ENCODE results near the gene TBC1D25. TPM values are rescaled to one million over a fixed set of nuclear protein-coding genes. Genes with fewer than 3 reads are reported as not detected.
A peak's percentile ranks its signal among the peaks of the same experiment; 100 is the strongest.

The TBC1D25 gene
- total RNA-seq, 2 experiments from 2014 or later: 26.7 to 30.5 TPM

GRCh38 chrX:48538641-48539344 lies 721 bp upstream of the TBC1D25 start:
- Histone ChIP-seq H3K27me3 (ENCODE audit: control insufficient read depth in 1 of 2, insufficient read depth in 2 of 2, low read length in 2 of 2) (no peaks in the 10 kb centered on the region), H3K4me3 (ENCODE audit: low read length) (peak overlapping the region; percentile 1), H3K27ac (ENCODE audit: low read depth in 1 of 2, low read length in 2 of 2) (peak overlapping the region; percentile 56 to 81), H3K36me3 (ENCODE audit: insufficient read depth, low read length) (peaks cover 9% of the 10 kb centered on the region), H3K9me3 (ENCODE audit: control insufficient read depth in 1 of 2, insufficient read depth in 1 of 2, low read length in 2 of 2) (no peaks in the 10 kb centered on the region), H3K4me1 (ENCODE audit: insufficient read depth, low read length) (peaks cover 21% of the 10 kb centered on the region)
- POLR2A ChIA-PET: interaction anchor here (0.6 to 2.9 kb wide), 22 partner anchors 11 to 1394 kb away, joined by 3 to 101 read pairs (median 4); partner anchors contain the start of genes CCDC22, EBP, GRIPAP1 and HDAC6
- CTCF ChIA-PET: interaction anchor here (0.6 to 2.1 kb wide), 5 partner anchors 11 to 262 kb away, joined by 3 to 9 read pairs (median 4); partner anchors contain the start of genes EBP and PORCN
- Mint-ChIP-seq H3K4me1 (ENCODE audit: low read depth) (peaks cover 20% of the 10 kb centered on the region), H3K36me3 (ENCODE audit: low read depth) (peaks cover 20% of the 10 kb centered on the region), H3K9me3 (no peaks in the 10 kb centered on the region), H3K27ac (peak overlapping the region; percentile 97), H3K27me3 (no peaks in the 10 kb centered on the region), H3K4me3 (peak overlapping the region; percentile 93)
- peak in 1 of 14 experiments; percentile 7 for DNase-seq
- intact Hi-C loops (cut with DNase I, micrococcal nuclease): loop anchor here (1.0 to 5.0 kb wide), 6 partner anchors 16 to 61 kb away; partner anchors contain the start of genes FTSJ1 (in 2 of the 2), RBM3 (in 2 of the 2), EBP (in 1 of the 2) and PORCN (in 1 of the 2)
- no peak for TF ChIP-seq CTCF (IDR thresholded peaks at IDR 0.05)
- ATAC-seq (ENCODE audit: poor library complexity): no peak

GRCh38 chrX:48540028-48540375 lies 488 bp downstream of the TBC1D25 start:
- Mint-ChIP-seq H3K36me3 (ENCODE audit: low read depth) (peaks cover 20% of the 10 kb centered on the region), H3K27ac (peak overlapping the region; percentile 97), H3K4me1 (ENCODE audit: low read depth) (peaks cover 20% of the 10 kb centered on the region), H3K9me3 (no peaks in the 10 kb centered on the region), H3K4me3 (peak overlapping the region; percentile 93), H3K27me3 (no peaks in the 10 kb centered on the region)
- DNase-seq (peak; percentile 18 to 79 (median 48)), ATAC-seq (ENCODE audit: poor library complexity) (peak; percentile 50)
- Histone ChIP-seq H3K4me3 (ENCODE audit: low read length) (peak overlapping the region; percentile 74), H3K9me3 (ENCODE audit: control insufficient read depth in 1 of 2, insufficient read depth in 1 of 2, low read length in 2 of 2) (no peaks in the 10 kb centered on the region), H3K4me1 (ENCODE audit: insufficient read depth, low read length) (peaks cover 21% of the 10 kb centered on the region), H3K27me3 (ENCODE audit: control insufficient read depth in 1 of 2, insufficient read depth in 2 of 2, low read length in 2 of 2) (no peaks in the 10 kb centered on the region), H3K36me3 (ENCODE audit: insufficient read depth, low read length) (peaks cover 16% of the 10 kb centered on the region), H3K27ac (ENCODE audit: low read depth in 1 of 2, low read length in 2 of 2) (peak overlapping the region; percentile 84 to 95)
- intact Hi-C loops (cut with DNase I, micrococcal nuclease): loop anchor here in 1 of 2 experiments (5.0 kb wide), 1 partner anchor 458 kb away; no protein-coding TSS in a partner anchor
- POLR2A ChIA-PET: interaction anchor here (0.6 to 2.9 kb wide), 24 partner anchors 10 to 729 kb away, joined by 3 to 101 read pairs (median 4); partner anchors contain the start of genes CCDC22, EBP, GRIPAP1 and HDAC6
- TF ChIP-seq CTCF (IDR thresholded peaks at IDR 0.05): no peak
- CTCF ChIA-PET: interaction anchor here (0.7 to 2.1 kb wide), 7 partner anchors 12 to 71 kb away, joined by 3 to 9 read pairs (median 4); partner anchors contain the start of genes EBP, PORCN and RBM3

GRCh38 chrX:48540480-48540879 lies 966 bp downstream of the TBC1D25 start:
- H3K4me1 ChIP-seq (ENCODE audit: insufficient read depth, low read length): peaks cover 21% of the 10 kb centered on the region
- H3K4me3 Mint-ChIP-seq: peak overlapping the region; percentile 93
- intact Hi-C loops (cut with DNase I, micrococcal nuclease): loop anchor here in 1 of 2 experiments (5.0 kb wide), 1 partner anchor 458 kb away; no protein-coding TSS in a partner anchor
- DNase-seq (peak in 2 of 14 experiments; percentile 22 to 30), ATAC-seq (ENCODE audit: poor library complexity) (no peak)
- H3K36me3 Mint-ChIP-seq (ENCODE audit: low read depth): peaks cover 23% of the 10 kb centered on the region
- POLR2A ChIA-PET: interaction anchor here (0.6 to 2.9 kb wide), 15 partner anchors 10 to 728 kb away, joined by 3 to 101 read pairs (median 6); partner anchors contain the start of genes CCDC22, EBP, HDAC6 and OTUD5
- no peaks in the 10 kb centered on the region for H3K9me3 ChIP-seq (ENCODE audit: control insufficient read depth in 1 of 2, insufficient read depth in 1 of 2, low read length in 2 of 2)
- H3K9me3 Mint-ChIP-seq: no peaks in the 10 kb centered on the region
- TF ChIP-seq CTCF (IDR thresholded peaks at IDR 0.05): no peak
- H3K27me3 Mint-ChIP-seq: no peaks in the 10 kb centered on the region
- H3K4me3 ChIP-seq (ENCODE audit: low read length): peak overlapping the region; percentile 74
- peaks cover 20% of the 10 kb centered on the region for H3K4me1 Mint-ChIP-seq (ENCODE audit: low read depth)
- peaks cover 19% of the 10 kb centered on the region for H3K36me3 ChIP-seq (ENCODE audit: insufficient read depth, low read length)
- H3K27ac ChIP-seq (ENCODE audit: low read depth in 1 of 2, low read length in 2 of 2): peak overlapping the region; percentile 84 to 95
- H3K27ac Mint-ChIP-seq: peak overlapping the region; percentile 97
- no peaks in the 10 kb centered on the region for H3K27me3 ChIP-seq (ENCODE audit: control insufficient read depth in 1 of 2, insufficient read depth in 2 of 2, low read length in 2 of 2)
- CTCF ChIA-PET: interaction anchor here (1.1 to 2.1 kb wide), 5 partner anchors 12 to 71 kb away, joined by 3 to 9 read pairs (median 6); partner anchors contain the start of genes EBP and RBM3

Measured in CD4-positive, alpha-beta T cell (primary cell).